DMS53 (cell line): Measurements from ENCODE around the gene ITPR2.
"Not testable (repeated sequence)": the region's sequence is repeated elsewhere in the genome, so short reads cannot be mapped to it uniquely, and the experiment has no call there.

Source experiments
- DNase-seq: peaks from one replicate; lab custom pipeline; 2025; lab: John Stamatoyannopoulos, UW

Gene ITPR2

DNA sequence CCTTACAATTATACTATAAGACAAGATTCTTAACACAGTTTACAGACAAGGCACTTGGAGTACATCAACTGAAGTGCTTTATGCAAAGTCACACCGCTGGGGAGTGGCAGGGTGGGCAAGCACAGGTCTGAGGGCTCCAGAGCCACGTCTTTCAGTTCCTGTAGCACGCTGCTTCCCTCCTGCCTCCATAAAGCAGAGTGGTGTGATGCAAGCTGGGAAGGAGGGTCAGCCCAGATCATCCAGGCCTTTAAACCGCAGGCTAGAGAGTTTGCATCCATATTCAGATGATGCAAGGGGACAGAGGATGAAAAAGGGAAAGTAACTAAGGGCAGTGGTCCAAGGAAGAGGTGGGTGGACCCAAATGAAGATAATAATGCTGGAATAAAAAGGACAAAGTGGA, 132.6 kb downstream of the ITPR2 start:
- DNase-seq = no peak

DNA sequence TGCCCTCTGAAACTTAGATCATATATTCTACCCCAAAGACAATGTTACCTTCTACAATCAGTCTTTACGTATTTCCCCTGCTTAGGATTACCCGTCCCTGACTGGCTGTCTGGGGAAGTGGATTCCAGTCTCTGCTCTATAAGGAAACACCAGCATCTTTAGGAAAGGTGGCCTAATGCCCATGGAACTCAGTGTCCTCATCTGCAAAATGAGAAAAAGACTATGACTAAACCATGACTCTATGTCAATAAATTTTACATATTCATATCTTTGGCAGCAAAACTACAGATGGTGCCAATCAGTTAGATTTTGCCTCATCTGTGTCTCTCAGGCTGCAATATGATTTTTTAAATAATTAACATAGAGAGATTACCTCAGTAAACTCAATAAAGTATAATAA, 133.8 kb downstream of the ITPR2 start:
- no peak for DNase-seq

DNA sequence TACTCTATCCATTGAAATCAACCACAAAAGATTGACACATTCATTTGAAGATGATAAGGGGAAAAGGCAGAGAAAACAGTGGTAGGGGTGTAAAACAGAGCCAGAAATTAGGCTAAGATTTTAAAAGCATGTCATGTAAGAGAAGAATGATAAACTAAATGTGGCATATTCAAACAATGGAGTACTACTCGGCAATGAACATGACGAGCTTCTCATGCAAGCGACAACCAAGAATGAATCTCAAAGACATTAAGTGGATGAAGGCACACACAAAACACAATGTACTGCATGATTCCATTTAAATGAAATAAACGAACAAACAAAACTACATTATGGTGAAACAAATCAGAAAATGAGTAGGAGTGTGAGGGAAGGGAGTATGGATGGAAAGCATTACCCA, 134.8 kb downstream of the ITPR2 start:
- no peak for DNase-seq

DNA sequence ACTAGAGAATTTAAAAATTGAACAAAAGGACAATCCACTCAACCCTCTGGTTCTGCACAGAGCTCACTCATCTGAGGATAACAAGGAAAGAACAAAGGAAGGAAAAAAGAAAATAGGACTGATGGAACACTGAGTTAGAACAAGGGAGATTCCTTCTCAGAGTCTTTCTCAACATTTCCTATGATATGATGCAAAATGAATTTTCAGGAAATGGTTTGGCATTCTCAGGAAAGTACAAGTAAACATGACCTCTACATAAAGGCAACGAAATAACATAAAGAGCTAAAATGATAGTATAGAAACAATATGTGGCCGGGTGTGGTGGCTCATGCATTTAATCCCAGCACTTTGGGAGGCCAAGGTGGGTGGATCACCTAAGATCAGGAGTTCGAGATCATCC, 135.8 kb downstream of the ITPR2 start:
- no peak for DNase-seq

DNA sequence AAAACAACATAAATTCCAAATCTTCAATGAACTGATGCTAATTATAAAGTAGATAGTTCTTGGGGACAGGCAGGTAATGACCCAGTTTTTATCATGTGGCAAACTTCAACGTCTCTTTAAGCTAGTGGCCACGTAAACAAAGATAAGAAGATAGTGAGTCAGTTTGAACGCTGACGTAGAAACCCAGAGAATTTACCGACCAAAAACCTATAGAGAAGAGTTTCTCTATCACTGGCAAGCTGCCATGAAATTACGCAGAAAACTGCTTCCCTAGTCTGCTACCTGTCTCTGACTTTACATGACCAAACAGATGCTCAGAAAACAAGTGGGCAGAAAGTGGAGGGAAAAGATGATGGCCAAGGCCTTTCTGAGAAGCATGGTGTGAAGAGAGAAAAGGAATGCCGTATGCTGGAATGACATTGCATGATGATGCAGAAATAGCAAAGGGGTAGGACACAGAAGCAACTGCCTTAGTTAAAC, 136.3 kb downstream of the ITPR2 start:
- DNase-seq = no peak

DNA sequence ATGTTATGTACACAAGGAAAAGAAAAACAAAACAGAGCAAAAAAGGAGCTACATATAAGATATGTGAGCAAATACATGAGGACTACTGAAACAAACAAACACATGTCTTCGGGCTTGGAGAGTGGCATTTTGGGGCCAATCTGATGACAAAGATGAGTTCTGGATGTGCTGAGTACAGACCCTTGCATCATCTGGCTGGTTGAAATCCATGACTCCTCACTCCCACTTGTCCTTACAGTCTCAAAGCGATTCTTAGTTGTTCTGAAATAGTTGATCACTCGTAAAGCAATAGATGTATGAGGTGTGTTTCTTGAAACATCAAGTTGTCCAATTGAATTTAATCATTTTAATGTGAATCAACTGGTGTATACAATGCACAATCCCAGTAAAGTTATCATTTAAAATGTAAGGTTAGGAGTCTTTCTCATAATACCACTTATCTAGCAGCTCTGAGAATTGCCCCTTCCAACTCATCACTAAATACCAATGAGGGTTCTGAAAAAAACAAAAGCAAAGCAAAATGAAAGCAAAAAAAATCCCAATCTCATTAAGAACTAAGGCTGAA, 136.9 kb downstream of the ITPR2 start:
- DNase-seq = no peak

DNA sequence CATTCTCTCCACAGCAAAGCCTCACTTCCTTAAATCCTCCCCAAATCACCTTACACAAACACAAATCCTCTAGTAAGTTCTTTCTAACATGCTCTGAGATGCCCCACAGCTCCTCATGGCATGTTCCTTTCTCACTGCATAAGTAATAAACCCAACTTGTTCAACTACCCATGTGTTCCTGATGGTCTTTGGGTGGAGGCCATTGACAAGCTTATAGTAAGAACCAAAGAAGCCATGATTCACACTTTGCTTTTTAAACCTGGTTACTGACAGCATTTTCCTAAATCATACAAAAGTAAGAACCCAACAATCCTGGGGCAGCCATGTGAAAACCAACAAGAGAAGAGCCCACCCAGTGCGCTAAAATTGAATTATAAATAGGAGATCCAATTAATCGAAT, 138.6 kb downstream of the ITPR2 start:
- no peak for DNase-seq

DNA sequence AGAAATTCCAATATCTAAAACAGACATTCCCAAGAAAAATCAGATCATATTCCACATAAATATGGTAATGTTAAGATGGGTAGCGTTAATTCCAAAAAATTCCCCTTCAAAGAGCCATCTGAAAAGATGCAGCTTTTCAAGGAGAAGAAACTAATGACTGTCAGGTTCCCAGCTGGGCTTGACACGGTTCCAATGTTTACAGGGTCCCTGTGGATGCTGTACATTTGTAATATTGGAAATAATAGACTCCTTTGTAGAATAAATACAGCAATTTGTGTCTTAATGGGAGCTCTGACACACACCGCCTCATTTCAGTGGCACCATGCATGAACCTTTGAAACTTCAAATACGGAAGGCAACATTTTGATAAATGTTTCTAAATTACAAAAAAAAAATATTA, 140.6 kb downstream of the ITPR2 start:
- DNase-seq = no peak

DNA sequence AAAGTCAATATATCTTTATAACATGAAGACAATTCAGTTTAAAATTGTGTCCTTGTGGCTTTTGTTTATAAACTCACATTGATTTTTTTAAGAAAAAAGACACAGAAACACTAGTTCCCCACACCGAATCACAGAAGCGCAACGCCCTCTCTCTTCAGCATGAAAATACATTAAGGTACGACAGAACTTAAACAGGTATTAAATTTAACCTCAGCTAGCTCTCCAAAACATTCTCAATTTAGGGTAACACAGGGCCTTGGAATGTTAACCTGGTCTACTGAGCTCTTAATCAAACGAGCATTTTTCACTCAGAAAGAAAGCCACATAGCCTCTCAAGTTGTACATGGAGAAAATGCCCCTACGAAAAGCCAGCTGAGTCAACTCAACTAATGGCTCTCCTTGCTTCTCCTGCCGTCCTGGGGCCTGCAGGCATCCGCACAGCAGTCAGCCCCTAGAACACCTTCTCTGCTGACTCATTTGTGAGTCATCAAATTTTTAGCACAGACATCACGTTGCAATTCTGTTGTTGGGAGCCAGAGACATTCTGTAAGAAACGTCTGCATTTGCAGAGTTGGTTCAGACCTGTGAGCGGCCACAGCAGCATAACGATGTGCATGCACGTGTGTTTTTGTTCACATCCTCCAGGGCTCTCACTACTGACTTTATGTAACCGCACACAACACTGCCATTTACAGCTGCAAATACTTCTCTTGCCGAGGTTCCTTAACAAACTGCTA, 141.6 kb downstream of the ITPR2 start:
- DNase-seq = peak; percentile 89

DNA sequence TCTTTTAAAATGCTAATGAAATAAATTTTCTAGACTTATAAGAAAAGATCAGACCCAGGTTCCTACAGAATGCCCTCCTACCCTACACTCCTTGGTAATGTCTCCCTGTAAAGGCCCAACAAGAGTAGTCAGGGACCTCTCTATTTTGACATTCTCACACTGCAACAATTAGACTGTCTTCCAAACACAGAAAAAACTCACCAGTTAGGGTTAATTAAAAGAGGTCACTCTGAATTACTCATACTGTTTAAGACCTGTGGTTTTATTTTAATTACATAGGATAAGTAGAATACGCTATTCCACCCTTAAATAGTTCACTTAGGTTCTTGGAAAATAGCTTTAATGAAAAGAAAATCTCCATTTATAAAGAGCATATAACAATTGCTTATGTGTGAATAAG, 142.4 kb downstream of the ITPR2 start:
- no peak for DNase-seq

DNA sequence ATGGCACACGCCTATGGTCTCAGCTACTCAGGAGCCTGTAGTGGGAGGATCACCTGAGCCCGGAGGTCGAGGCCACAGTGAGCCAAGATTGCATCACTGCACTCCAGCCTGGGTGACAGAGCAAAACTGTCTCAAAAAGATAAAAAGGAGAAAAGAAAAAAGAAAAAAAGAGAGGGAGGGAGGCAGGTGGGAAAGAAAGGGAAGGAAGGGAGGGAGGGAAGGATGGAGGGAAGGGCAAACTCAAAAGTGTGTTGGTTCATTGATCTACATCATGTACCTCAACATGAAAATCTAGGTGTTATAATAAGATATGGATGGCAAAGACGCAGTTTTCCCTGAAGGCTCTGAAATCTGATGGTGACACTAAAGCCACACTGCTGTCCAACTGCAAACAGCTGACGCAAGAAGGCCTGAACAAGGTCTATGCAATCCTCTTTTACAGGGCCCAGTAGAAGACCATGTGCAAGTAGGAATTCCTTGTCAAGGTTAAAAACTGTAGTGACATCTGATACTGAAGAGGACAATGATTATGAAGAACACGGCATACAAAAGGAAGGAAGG, 143.6 kb downstream of the ITPR2 start:
- peak; percentile 40 for DNase-seq

DNA sequence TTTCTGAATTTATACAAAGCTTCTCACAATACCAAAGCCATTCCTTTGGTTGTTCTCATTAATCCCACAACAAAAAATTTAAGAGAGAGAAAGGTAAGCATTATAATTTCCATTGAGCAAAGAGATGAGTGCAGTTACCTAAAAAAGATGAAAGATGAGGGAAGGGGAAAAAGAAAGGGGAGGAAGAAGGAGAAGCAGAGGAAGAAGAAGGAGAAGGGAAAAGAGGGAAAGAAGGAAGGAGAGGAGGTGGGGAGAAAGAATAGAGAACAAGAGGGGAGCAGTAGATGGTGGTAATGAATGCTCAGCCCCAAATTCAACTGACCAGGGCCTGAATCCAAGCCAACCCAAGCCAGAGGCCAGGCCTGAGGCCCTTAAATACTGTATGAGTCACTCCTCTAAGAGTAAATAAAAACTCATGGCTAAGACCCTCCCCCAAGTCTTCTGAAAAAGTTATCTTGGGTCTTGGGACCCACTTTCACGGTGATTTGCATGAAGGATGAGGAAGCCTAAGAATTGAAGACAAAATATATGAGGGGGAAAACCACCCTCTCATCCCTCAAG, 144.6 kb downstream of the ITPR2 start:
- DNase-seq = peak; percentile 25

DNA sequence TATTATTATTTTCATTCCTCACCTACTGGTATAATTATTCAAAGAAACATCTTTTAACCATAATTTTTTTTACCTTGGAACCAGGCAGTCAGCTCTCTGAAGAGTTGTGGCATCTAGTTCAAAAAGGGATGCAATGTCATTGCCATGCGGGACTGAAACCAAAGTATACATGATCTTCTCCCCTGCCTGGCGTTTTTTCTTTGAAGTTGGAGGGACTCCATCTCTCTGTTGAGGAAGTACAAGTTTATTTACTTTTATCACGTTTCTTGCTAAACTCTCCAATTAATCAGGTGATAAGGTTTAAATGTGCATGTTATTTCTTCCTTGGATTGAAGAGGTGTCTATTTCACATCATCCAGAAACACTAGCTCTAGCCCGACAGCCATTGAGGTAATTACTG, 146.6 kb downstream of the ITPR2 start:
- DNase-seq = no peak

DNA sequence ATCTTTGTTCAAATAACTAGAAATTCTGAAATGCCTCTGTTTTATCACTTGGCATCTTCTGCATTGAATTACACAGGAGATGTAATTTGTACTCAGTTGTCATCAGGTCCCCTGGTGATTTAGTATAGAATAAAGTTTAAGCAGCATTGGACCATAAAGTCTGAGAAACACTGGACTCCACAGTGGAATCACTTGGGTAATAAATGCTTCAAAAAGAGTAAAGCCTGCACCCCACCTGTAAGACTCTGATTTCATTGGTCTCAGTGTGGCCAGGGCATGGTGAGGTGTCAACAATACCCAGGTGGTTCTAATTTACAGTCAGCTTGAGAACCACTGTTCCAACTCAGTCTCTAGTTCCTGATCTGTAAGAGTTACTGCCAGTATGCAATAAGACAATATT, 148.9 kb downstream of the ITPR2 start:
- DNase-seq = no peak

DNA sequence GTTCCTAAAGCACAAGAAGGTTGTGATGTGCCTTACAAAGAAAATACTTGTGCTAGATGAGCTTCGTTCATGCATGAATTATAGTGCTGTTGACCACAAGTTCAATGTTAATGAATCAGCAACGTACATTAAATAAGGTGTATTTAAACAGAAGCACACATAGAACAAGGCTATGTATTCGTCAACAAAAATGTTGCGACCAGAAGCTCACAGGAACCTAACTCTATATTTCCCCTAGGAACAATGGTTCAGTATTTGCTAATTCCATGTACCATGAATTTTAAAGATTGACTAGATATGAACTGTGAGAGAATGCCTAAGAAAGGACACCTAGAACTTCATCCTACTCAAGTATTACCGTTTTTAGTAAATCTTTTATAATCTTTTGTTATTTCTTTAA, 149.6 kb downstream of the ITPR2 start:
- DNase-seq = no peak

DNA sequence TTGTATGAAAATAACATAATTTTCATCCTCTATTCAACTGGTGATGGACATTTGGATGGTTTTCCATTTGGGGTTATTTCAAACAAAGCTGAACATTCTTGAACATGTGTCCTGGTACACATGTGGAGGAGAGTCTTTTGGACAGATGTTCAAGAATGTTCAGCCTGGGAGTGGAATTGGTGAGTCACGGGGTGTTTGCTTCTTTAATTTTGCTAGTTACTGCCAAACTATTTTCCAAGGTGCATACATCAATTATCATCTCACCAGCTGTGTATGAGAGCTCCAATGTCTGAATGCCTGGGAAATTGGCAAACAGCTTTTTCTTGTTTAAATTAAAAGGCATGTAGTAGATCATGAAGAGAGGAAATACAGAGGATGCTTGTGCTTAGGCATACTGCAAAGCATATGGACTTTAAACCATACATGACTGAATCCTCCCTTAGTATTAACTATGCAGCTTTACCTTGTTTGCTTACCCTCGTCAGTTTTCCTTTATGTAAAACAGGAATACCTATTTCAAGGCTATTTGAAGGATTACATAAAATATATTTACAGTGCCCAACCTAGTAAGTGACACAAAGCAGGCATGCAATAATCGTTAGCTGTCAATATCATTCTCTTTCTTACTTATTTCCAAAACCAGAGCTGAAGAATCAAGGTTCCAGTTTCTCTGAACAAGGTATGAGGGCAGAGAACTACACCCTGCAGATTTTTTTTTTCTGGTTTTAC, 152.1 kb downstream of the ITPR2 start:
- DNase-seq = no peak

DNA sequence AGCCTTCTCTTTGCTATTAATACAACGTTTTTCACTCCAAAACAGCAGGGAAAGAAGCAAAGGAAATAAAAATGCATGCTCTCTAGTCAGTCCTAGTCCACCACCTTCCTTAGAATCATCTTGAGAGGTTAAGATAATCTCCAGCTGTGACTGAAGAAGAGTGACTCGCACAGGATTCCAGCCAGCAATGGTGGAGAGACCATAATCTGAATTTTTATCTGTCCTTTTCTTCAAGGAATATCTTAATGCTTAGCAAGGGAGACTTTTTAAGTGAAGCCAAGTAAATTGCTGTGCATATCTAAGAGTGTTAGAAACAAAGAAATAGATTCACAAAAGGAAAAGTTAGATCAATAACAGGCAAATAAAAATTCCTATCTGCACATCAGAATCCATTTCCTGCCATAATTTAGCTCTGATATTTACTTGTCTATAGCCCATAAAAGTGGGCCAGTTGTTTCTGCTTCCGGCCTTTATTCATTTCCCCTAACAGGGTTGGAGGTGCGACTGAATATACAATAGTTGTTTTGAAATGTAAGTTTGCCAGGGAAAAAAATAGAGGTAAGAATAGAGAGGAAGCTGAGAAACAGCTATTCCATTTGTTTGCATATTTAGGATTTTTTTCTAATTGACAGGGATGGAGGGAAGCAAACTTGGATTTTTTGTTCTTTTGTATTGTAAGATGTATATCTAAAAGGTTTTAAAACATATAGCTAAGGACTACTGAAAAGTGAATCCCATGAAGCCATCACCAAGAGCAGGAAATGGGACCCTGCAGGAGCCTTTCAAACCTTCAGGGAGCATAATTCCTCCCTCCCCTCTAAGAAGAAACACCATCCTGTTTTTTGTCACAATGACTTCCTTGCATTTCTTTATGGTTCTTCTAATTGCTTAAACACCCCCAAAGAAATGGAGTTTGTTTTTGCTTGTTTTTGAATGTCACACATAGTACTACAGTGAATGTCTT, 154.0 kb downstream of the ITPR2 start:
- DNase-seq = no peak

DNA sequence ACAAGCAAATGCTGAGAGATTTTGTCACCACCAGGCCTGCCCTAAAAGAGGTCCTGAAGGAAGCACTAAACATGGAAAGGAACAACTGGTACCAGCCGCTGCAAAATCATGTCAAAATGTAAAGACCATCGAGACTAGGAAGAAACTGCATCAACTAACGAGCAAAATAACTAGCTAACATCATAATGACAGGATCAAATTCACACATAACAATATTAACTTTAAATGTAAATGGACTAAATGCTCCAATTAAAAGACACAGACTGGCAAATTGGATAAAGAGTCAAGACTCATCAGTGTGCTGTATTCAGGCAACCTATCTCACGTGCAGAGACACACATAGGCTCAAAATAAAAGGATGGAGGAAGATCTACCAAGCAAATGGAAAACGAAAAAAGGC, 161.5 kb downstream of the ITPR2 start:
- DNase-seq = not testable (repeated sequence)

DNA sequence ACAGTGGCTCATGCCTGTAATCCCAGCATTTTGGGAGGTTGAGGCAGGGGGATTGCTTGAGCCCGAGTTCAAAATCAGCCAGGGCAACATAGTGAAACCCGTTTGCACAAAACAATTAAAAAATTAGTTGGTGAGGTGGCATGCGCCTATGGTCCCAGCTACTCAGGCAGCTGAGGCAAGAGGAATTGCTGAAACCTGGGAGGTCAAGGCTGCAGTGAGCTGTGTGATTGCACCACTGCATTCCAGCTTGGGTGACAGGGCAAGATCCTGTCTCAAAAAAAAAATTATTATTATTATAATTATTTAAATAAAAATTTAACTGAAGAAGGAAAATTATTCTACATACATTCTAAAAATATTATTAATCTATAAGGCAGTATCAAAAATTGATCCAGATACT, 164.1 kb downstream of the ITPR2 start:
- DNase-seq = no peak

DNA sequence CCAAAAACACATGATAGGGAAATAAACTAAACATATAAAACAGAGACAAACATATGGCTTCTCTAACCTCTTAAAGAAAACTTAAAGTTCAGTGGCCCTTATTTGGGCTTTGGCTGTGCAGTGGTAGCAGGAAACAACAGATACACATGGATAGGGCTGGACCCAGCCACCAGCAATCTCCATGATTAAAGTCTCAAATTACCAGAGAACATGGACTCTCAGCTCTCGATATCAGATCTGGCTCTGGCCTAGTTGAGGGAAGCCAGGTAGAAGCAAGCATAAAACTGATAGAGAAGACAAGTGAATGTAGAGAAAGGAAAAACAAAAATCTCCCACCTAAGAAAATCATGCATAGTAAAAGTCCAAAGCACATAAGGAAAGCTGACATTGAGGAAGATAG, 164.8 kb downstream of the ITPR2 start:
- DNase-seq = no peak

DNA sequence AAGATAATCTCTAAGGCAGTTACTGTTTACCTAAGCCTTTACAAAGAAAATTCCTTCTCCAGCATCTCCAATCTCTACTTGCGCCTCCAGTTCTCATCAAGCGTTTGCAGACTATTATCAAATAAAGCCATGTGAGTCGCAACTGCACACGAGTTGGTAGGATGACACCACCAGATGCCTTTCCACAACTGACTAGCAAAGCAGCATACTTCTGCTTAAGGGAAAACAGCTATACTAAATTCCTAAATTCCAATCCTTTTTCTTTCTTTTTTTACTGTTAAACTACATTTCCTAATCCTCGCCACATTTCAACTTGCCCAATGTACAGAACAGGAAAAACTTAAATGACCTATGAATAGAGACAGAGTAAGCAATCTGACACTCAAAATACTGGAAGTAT, 166.7 kb downstream of the ITPR2 start:
- DNase-seq = no peak

DNA sequence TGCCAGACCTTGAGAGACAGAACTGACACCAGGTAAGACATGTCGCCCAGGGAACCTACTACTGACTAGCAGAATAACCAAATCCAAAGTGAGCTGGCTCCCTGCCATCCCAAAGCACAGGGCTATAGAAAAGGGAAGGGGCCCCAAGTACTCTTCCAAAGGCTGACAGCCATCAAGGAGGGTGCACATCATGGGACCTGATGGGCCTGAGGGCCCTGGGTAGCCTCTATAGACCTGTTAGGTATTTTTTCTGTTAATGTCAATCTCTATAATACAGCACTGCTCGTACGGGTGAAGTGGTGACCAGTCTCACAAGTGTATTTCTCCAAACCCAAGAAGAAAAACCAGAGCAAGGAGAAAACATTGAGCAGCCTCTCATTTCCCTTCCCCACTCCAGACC, 171.6 kb downstream of the ITPR2 start:
- DNase-seq = no peak
